Bronchial epithelial cell (primary cell): ENCODE measurements around the gene GM2A. TPM values are rescaled to one million over a fixed set of nuclear protein-coding genes. Genes with fewer than 3 reads are reported as not detected.

Experiments used
- DNase-seq: peaks from one replicate; pipeline ENCODE4 v3.0.0-alpha.2; 2010; ENCODE audit warnings: low read depth
- FAIRE-seq: peaks from 2 replicates; lab custom pipeline; 2011; peaks lifted over from hg19 to GRCh38; lab: Jason Lieb, UNC
- H3K27me3 ChIP-seq: 2 replicates; pipeline ENCODE4 v1.5.1; 2011; ENCODE audit warnings: low read length; ENCODE audit not compliant: control insufficient read depth, insufficient read depth
- H3K36me3 ChIP-seq: 2 replicates; pipeline ENCODE4 v1.5.1; 2011; ENCODE audit warnings: low read length; ENCODE audit not compliant: control insufficient read depth, insufficient read depth
- H3K4me3 ChIP-seq: 2 replicates; pipeline ENCODE4 v1.5.1; 2011; ENCODE audit warnings: mild to moderate bottlenecking, low read depth, low read length, control low read depth
- CTCF ChIP-seq: IDR thresholded peaks from 2 replicates; pipeline ENCODE4 v1.5.1; 2011; ENCODE audit warnings: mild to moderate bottlenecking, moderate library complexity, low read length, control low read depth, inconsistent platforms; ENCODE audit not compliant: insufficient read depth, severe bottlenecking
- total RNA-seq: library from RNA; depleted of rRNA; stranded (reverse); fragments of >200 nt; gene quantifications from 2 replicates; pipeline ENCODE4 v1.2.1, GENCODE V29; 2014

The GM2A gene
- total RNA-seq, 1 donor from 2014 or later = 121 TPM

GRCh38 chr5:151243127-151243526, 9.9 kb upstream of the GM2A start:
- TF ChIP-seq CTCF = no peak
- FAIRE-seq (no peak), DNase-seq (no peak)
- H3K4me3 ChIP-seq = no peak overlapping the region
- no peaks in the 10 kb centered on the region for H3K27me3 ChIP-seq
- H3K36me3 ChIP-seq = no peaks in the 10 kb centered on the region

- Histone ChIP-seq H3K4me3 (no peak overlapping the region), H3K27me3 (no peaks in the 10 kb centered on the region), H3K36me3 (no peaks in the 10 kb centered on the region)
- DNase-seq = no peak
- no peak for FAIRE-seq
- TF ChIP-seq CTCF = no peak
Observed at GRCh38 chr5:151243564-151243963, 9.4 kb upstream of the GM2A start.

DNA sequence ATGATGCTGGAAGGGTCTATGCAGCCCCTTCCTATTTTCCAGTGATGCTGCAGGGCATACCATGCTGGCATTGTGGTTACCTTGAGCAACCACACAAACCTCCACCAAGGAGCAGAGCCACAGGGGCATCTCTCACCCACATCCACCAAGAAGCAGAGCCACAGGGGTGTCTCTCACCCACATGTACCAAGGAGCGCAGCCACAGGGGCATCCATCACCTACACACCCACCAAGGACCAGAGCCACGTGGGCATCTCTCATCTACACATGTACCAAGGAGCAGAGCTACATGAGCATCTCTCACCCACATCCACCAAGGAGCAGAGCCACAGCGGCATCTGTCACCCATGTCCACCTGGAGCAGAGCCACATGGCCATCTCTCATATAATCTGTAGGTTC, 8.8 kb upstream of the GM2A start:
- TF ChIP-seq CTCF = no peak
- DNase-seq = no peak
- Histone ChIP-seq H3K36me3 (no peaks in the 10 kb centered on the region), H3K4me3 (no peak overlapping the region), H3K27me3 (no peaks in the 10 kb centered on the region)
- no peak for FAIRE-seq

DNA sequence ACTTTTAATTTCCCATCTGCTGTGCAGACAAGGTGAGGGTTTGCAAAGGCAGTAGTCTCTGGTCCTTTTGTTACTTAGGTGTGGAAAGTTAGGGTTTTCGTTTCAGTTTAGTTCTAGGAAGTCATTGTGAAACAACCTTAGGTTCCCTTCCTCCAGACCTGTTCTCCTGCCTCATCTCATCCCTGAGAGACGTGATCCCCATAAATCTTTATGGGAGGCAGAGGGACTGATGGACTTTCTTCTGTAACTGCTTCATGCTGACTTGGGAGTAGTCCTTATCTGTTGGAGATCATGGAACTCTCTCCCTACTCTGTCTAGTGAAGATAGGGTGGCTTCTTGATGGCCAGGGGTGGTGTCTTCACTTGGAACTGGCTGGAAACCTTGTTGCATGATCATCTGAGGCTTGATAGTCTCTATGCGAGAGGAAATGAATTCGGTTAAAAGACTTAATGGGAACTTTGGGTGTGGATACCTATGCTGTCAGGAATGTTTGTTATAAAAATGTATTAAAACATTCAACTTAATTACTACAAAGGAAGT, 7.2 kb upstream of the GM2A start:
- FAIRE-seq (no peak), DNase-seq (no peak)
- TF ChIP-seq CTCF = no peak
- Histone ChIP-seq H3K36me3 (no peaks in the 10 kb centered on the region), H3K4me3 (no peak overlapping the region), H3K27me3 (no peaks in the 10 kb centered on the region)

- FAIRE-seq (no peak), DNase-seq (no peak)
- Histone ChIP-seq H3K36me3 (no peaks in the 10 kb centered on the region), H3K4me3 (no peak overlapping the region), H3K27me3 (no peaks in the 10 kb centered on the region)
- TF ChIP-seq CTCF = no peak
Observed at GRCh38 chr5:151248651-151249050, 4.3 kb upstream of the GM2A start.

GRCh38 chr5:151249281-151249680, 3.7 kb upstream of the GM2A start:
- TF ChIP-seq CTCF = no peak
- Histone ChIP-seq H3K4me3 (no peak overlapping the region), H3K36me3 (no peaks in the 10 kb centered on the region), H3K27me3 (no peaks in the 10 kb centered on the region)
- no peak for DNase-seq
- no peak for FAIRE-seq
